Endothelial cell of umbilical vein (primary cell): ENCODE results near the gene PID1.

ENCODE experiments used
- EZH2 ChIP-seq: IDR thresholded peaks from 2 replicates; pipeline ENCODE4 v1.6.1; 2012; ENCODE audit warnings: borderline replicate concordance, low read depth, mild to moderate bottlenecking, moderate library complexity, low read length, inconsistent platforms; ENCODE audit not compliant: severe bottlenecking
- POLR2A ChIP-seq: IDR thresholded peaks from 2 replicates; pipeline ENCODE4 v1.6.1; 2012; ENCODE audit warnings: low read depth, mild to moderate bottlenecking, control low read depth, low read length
- POLR2AphosphoS5 ChIP-seq: IDR thresholded peaks from 2 replicates; pipeline ENCODE4 v1.6.1; 2012; ENCODE audit warnings: low read depth, mild to moderate bottlenecking, control low read depth, low read length, moderate library complexity; ENCODE audit not compliant: insufficient read depth
- TF ChIP-seq, protein P1 (sequence below), 2 donors: IDR thresholded peaks; 1 replicate in 1 of 2; 2 replicates in 1 of 2; pipeline ENCODE4 v1.5.1; 2011; ENCODE audit warnings: low read length in 2 of 2, mild to moderate bottlenecking in 2 of 2, moderate library complexity in 2 of 2, control low read depth in 1 of 2, inconsistent platforms in 1 of 2, low read depth in 1 of 2; ENCODE audit not compliant: insufficient read depth in 1 of 2; ENCODE audit errors: extremely low read depth in 1 of 2

DNA sequence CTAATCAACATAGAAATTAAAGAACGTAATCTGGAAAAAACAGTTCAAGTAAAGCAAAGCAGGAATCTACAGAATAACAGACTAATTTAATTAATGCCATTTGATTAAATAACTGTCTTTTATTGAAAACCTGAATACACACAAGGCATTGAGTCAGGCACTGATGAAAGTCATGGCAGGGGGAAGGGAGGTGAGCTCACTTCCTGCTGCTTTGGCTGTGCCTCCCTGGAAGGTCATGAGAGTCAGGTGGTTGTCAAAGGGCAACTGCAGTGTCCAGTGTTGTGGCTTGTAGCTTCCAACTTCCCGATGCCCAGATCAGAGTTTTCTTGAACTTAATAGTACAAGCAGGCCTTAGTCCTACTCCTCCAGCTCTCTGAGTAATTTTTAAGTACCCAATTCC is 180.9 kb downstream of the PID1 start:
- TF ChIP-seq, protein P1, sequence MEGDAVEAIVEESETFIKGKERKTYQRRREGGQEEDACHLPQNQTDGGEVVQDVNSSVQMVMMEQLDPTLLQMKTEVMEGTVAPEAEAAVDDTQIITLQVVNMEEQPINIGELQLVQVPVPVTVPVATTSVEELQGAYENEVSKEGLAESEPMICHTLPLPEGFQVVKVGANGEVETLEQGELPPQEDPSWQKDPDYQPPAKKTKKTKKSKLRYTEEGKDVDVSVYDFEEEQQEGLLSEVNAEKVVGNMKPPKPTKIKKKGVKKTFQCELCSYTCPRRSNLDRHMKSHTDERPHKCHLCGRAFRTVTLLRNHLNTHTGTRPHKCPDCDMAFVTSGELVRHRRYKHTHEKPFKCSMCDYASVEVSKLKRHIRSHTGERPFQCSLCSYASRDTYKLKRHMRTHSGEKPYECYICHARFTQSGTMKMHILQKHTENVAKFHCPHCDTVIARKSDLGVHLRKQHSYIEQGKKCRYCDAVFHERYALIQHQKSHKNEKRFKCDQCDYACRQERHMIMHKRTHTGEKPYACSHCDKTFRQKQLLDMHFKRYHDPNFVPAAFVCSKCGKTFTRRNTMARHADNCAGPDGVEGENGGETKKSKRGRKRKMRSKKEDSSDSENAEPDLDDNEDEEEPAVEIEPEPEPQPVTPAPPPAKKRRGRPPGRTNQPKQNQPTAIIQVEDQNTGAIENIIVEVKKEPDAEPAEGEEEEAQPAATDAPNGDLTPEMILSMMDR (IDR thresholded peaks at IDR 0.05; ENCODE audit: extremely low read depth in 1 of 2, insufficient read depth in 1 of 2, low read depth in 1 of 2, low read length in 2 of 2) = no peak
- TF ChIP-seq EZH2 = no peak
- no peak for TF ChIP-seq POLR2A
- no peak for TF ChIP-seq POLR2AphosphoS5
